Panc1 (cell line): ENCODE measurements around the gene USB1. TPM values are rescaled to one million over a fixed set of nuclear protein-coding genes. Genes with fewer than 3 reads are reported as not detected.

ENCODE experiments used
- ATAC-seq: fragments of 200-7000 bp; cut with Tn5 transposase; 2 replicates; pipeline ENCODE4 v1.9.1; 2020; ENCODE audit warnings: mild to moderate bottlenecking, moderate library complexity
- BruUV-seq: library from RNA; stranded (reverse); fragments of 400-500 nt; replicated peaks from 2 replicates; lab custom pipeline; 2021; lab: Mats Ljungman, UMichigan
- CTCF ChIA-PET: fragments of 300-600 bp; sonication (Branson Sonifier 250); formaldehyde crosslinking; loops from one replicate; lab custom pipeline; 2022; ENCODE audit warnings: antibody characterized with exemption; lab: Charles Lee
- POLR2A ChIA-PET: fragments of 300-600 bp; sonication (Branson Sonifier 250); formaldehyde crosslinking; loops from one replicate; lab custom pipeline; 2022; ENCODE audit warnings: antibody characterized with exemption; lab: Charles Lee
- DNase-seq: peaks from one replicate; pipeline ENCODE4 v3.0.0-alpha.2; 2010; ENCODE audit warnings: low read depth, low spot score
- H3K27ac ChIP-seq: 2 replicates; pipeline ENCODE4 v1.5.1; 2011; ENCODE audit warnings: mild to moderate bottlenecking, low read length, inconsistent platforms
- H3K27me3 ChIP-seq: fragments of 200-500 bp; sonication (Bioruptor generic); 2 replicates; pipeline ENCODE4 v1.6.0; 2014; ENCODE audit warnings: low read length, inconsistent platforms; ENCODE audit not compliant: control insufficient read depth, insufficient read depth
- H3K36me3 ChIP-seq: fragments of 200-500 bp; sonication (Bioruptor generic); 2 replicates; pipeline ENCODE4 v1.5.1; 2014; ENCODE audit warnings: inconsistent platforms, mild to moderate bottlenecking, low read length, moderate library complexity; ENCODE audit not compliant: control insufficient read depth, insufficient read depth
- H3K4me1 ChIP-seq: 2 replicates; pipeline ENCODE4 v1.5.1; 2011; ENCODE audit warnings: inconsistent platforms, mild to moderate bottlenecking, low read length, moderate library complexity; ENCODE audit not compliant: control insufficient read depth, insufficient read depth
- H3K4me3 ChIP-seq, 2 experiments: 2 replicates each; pipeline ENCODE4 v1.5.1; 2011 to 2012; ENCODE audit warnings: low read depth in 2 of 2, low read length in 2 of 2, mild to moderate bottlenecking in 2 of 2, inconsistent platforms in 1 of 2, moderate library complexity in 1 of 2
- H3K9me3 ChIP-seq: fragments of 200-500 bp; sonication (Bioruptor generic); 2 replicates; pipeline ENCODE4 v1.5.1; 2014; ENCODE audit warnings: low read depth, mild to moderate bottlenecking, inconsistent platforms, low read length, moderate library complexity; ENCODE audit not compliant: control insufficient read depth, insufficient read depth
- CTCF ChIP-seq: fragments of 450-650 bp; IDR thresholded peaks from 2 replicates; pipeline ENCODE4 v1.5.1; 2017; ENCODE audit warnings: mild to moderate bottlenecking
- POLR2AphosphoS5 ChIP-seq: IDR thresholded peaks from 2 replicates; pipeline ENCODE4 v1.6.1; 2012; ENCODE audit warnings: mild to moderate bottlenecking, low read depth, low read length, moderate library complexity
- SIN3A ChIP-seq: IDR thresholded peaks from 2 replicates; pipeline ENCODE4 v1.6.1; 2012; ENCODE audit warnings: low read depth, mild to moderate bottlenecking, low read length, moderate library complexity, borderline replicate concordance; ENCODE audit not compliant: insufficient read depth
- TCF7L2 ChIP-seq: IDR thresholded peaks from 2 replicates; pipeline ENCODE4 v1.6.1; 2011; ENCODE audit warnings: mild to moderate bottlenecking, low read depth, low read length, inconsistent platforms
- in situ Hi-C: cut with HindIII; loops from 2 replicates; pipeline ENCODE4 v1.10.0; 2016; ENCODE audit warnings: low sequenced_read_pairs, low pct_unique_long_range_greater_than_20kb
- intact Hi-C: fragments of 100-400 bp; cut with micrococcal nuclease; formaldehyde crosslinking; loops from one replicate; pipeline ENCODE4 v1.10.0; 2022; ENCODE audit not compliant: unreplicated experiment
- total RNA-seq: library from RNA; stranded (reverse); gene quantifications from one replicate; pipeline ENCODE4 v1.2.1, GENCODE V29; 2021; ENCODE audit not compliant: unreplicated experiment
- TF ChIP-seq, protein P1 (sequence below), 2 experiments: IDR thresholded peaks; 2 replicates each; pipeline ENCODE4 v1.6.1; 2011 to 2012; ENCODE audit warnings: low read depth in 2 of 2, control low read depth in 1 of 2, low read length in 1 of 2, mild to moderate bottlenecking in 1 of 2, moderate library complexity in 1 of 2; ENCODE audit not compliant: insufficient read depth in 1 of 2

USB1 gene
- total RNA-seq, 1 experiment from 2014 or later: 58.2 TPM

DNA sequence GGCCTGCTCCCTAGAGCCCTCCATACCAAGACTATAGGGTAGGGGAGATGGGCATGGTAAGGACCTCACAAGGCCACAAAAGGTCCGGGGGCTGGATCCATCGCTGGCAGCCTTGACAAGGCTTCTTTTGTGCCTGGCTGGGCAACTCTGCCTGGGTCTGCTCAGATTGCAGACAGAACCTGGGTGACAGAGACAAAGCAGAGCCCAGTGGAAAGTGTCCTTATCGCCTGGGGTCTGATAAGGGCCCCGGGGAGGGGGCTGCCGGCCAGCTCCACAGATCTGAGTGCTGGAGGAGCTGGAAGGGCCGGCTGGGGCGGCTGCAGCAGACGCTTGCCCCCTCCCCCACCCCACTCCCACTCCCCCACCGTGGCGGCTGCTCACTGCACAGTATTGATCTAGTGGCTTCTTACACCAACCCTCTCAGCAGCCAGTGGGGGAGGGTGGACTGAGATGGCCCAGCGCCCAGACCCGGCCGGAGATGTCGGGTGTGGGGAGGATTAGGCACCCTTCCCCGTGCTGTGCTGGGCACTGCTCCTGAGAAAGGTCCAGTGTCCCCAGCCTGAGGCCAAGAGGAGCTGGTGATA lies 31.6 kb downstream of the USB1 start:
- in situ Hi-C loops: no loop called here
- H3K9me3 ChIP-seq: no peaks in the 10 kb centered on the region
- no peak for DNase-seq
- no peaks in the 10 kb centered on the region for H3K4me1 ChIP-seq
- no peak for ATAC-seq
- no peak for TF ChIP-seq POLR2AphosphoS5
- TF ChIP-seq, protein P1, sequence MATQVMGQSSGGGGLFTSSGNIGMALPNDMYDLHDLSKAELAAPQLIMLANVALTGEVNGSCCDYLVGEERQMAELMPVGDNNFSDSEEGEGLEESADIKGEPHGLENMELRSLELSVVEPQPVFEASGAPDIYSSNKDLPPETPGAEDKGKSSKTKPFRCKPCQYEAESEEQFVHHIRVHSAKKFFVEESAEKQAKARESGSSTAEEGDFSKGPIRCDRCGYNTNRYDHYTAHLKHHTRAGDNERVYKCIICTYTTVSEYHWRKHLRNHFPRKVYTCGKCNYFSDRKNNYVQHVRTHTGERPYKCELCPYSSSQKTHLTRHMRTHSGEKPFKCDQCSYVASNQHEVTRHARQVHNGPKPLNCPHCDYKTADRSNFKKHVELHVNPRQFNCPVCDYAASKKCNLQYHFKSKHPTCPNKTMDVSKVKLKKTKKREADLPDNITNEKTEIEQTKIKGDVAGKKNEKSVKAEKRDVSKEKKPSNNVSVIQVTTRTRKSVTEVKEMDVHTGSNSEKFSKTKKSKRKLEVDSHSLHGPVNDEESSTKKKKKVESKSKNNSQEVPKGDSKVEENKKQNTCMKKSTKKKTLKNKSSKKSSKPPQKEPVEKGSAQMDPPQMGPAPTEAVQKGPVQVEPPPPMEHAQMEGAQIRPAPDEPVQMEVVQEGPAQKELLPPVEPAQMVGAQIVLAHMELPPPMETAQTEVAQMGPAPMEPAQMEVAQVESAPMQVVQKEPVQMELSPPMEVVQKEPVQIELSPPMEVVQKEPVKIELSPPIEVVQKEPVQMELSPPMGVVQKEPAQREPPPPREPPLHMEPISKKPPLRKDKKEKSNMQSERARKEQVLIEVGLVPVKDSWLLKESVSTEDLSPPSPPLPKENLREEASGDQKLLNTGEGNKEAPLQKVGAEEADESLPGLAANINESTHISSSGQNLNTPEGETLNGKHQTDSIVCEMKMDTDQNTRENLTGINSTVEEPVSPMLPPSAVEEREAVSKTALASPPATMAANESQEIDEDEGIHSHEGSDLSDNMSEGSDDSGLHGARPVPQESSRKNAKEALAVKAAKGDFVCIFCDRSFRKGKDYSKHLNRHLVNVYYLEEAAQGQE (IDR thresholded peaks at IDR 0.05; ENCODE audit: insufficient read depth in 1 of 2, low read depth in 2 of 2, low read length in 1 of 2): no peak
- no peak for TF ChIP-seq CTCF
- no peak for TF ChIP-seq TCF7L2
- no peak for TF ChIP-seq SIN3A
- no peak overlapping the region for H3K4me3 ChIP-seq
- no TSS peak for BruUV-seq
- CTCF ChIA-PET: interaction anchor here (0.5 kb wide), 1 partner anchor 162 kb away, joined by 5 read pairs; no protein-coding TSS in a partner anchor
- H3K27me3 ChIP-seq: no peaks in the 10 kb centered on the region
- H3K36me3 ChIP-seq: no peaks in the 10 kb centered on the region
- no peak overlapping the region for H3K27ac ChIP-seq
- POLR2A ChIA-PET: no interaction called here
- intact Hi-C loops: no loop called here

DNA sequence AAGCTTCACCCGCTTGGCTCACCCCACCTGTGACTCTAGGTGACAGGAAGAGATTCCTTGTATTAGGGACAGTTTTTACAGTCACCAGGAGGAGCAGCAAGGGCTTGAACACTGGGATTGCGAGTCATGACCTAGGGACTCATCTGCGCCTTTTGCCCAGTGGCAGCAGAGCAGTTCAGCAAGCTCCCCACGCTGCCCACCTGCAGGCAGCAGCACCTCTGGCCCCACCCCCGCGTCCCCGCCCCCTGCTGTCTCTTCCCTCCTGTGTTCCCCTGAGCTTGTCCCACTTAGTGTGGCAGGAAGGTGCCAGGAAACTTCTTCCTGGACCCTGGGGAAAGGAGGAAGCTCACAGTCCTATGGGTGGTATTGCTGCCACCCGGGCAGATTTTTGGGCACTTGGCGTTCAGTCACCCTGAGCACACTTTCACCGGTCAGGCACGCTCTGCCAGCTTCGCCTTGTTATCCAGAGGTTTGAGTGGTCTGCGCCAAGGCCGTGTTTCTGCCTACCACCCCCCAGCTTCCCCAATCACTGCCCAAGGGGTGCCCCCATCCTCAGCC lies 33.0 kb downstream of the USB1 start:
- intact Hi-C loops: no loop called here
- Histone ChIP-seq H3K36me3 (no peaks in the 10 kb centered on the region), H3K4me1 (no peaks in the 10 kb centered on the region), H3K9me3 (no peaks in the 10 kb centered on the region), H3K4me3 (no peak overlapping the region), H3K27ac (no peak overlapping the region), H3K27me3 (no peaks in the 10 kb centered on the region)
- no peak for TF ChIP-seq CTCF
- TF ChIP-seq, protein P1 (IDR thresholded peaks at IDR 0.05; ENCODE audit: insufficient read depth in 1 of 2, low read depth in 2 of 2, low read length in 1 of 2): no peak
- TF ChIP-seq SIN3A: no peak
- TF ChIP-seq TCF7L2: no peak
- TF ChIP-seq POLR2AphosphoS5: no peak
- POLR2A ChIA-PET: no interaction called here
- in situ Hi-C loops: no loop called here
- DNase-seq: no peak
- no peak for ATAC-seq
- CTCF ChIA-PET: interaction anchor here (0.6 kb wide), 1 partner anchor 10 kb away, joined by 9 read pairs; no protein-coding TSS in a partner anchor
- no TSS peak for BruUV-seq
